ENCODE data around the gene CAMKMT. TPM values are rescaled to one million over a fixed set of nuclear protein-coding genes. Genes with fewer than 3 reads are reported as not detected.
"Not testable (repeated sequence)": the region's sequence is repeated elsewhere in the genome, so short reads cannot be mapped to it uniquely, and the experiment has no call there.

CAMKMT gene
- total RNA-seq, 1 donor from 2014 or later: 6.1 TPM

DNA sequence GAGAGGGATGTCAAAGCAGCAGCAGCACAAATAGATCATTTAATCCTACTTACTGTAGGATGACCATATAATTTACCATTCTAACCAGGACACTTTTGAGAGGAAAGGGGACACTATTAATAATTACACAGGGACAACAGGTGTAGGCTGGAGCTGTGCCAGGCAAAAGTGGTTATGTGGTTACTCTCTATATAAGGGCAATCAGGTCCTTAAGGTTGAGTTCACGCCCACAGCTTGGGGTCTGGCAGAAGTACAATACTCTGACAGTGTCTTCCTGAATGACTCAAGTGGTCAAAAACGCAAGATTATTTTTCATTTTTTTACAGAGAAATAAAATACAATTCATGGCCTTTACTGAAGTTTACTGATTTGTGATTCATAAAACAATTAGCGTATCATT lies 3.2 kb upstream of the CAMKMT start:
- DNase-seq (ENCODE audit: extremely low read depth, low read depth, low spot score): peak; percentile 61

DNA sequence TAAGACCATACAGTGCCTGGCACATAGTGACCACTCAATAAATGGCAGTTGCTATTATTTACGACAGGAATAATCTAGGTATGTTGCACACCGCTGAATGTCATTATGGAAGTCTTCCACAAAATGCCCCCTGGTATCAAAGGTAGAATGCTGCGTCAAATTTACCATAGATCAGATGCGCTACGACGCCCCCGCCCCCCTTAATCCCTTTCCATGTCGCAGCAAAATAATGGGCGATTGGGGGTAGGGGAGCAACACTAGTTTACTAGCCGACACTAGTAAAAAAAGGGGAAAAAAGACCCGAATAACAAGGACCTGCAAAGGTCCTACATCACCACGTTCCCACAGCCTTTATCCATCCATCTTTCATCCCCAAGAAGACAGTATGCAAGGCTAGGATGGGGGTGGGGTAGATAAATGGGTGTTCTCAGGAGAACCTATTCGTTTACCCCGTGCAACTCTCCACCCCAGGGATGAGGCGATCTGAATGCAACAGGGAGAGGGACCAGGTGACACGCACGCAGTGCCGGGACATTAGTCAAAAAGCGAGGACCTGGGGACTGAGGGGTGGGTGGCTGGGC lies 908 bp upstream of the CAMKMT start:
- DNase-seq (ENCODE audit: extremely low read depth, low read depth, low spot score): no peak

DNA sequence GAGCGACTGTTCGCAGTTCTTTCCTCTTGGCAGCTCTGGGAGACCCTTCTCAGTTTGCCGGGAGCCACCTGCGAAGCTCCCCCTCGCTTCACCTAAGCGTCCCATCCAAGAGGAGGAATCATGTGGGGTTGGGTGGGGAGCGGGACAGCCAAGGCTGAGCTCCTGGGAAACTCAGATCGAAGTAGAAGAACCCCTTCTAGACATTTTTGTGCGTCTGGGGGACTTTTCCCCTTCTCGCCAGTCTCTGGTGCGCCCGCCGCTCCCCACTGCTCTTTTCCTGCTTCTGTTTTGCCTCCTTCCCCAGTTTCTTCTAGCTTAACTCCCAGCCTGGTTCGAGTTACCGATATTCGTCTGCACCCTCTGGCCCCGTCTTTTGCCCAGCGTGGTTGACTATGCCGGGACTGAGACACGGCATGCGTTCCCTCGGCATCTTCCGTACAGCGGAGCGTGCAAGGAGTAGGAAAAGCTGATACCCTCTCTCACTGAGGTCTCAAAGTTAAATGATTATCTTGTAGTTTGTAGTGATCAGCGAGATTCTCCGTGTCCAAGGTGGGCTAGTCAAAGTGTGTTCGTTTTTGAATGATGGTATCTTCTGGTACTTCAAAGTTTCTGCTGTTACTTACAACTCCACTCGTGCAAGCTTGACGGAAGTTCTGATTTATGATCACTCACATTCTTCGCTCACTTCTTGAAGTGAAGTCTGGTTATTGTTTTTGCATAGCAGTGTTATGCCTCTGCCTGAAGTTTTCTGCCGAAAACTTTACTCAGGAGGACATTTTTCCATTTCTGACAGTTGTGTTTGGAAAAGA lies 664 bp downstream of the CAMKMT start:
- DNase-seq (ENCODE audit: extremely low read depth, low read depth, low spot score): no peak

DNA sequence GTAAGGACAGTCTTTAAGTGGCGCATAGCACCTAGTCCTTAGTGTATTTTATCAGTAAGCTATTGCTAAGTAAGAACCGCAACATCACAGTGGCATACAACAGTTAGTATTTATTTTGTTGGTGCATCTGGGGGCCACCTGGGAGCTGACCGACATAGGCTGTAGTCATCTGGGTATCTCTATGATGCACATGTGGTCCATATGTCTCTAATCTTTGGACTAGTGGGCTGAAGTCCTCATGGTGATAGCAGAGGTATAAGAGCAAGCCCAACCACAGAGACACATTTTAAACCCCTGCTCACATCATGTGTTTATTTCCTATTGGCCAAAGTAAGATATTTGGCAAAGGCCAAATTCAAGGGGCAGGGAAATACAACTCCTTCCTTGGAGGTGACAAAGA lies 2.9 kb downstream of the CAMKMT start:
- no peak for DNase-seq (ENCODE audit: extremely low read depth, low read depth, low spot score)

DNA sequence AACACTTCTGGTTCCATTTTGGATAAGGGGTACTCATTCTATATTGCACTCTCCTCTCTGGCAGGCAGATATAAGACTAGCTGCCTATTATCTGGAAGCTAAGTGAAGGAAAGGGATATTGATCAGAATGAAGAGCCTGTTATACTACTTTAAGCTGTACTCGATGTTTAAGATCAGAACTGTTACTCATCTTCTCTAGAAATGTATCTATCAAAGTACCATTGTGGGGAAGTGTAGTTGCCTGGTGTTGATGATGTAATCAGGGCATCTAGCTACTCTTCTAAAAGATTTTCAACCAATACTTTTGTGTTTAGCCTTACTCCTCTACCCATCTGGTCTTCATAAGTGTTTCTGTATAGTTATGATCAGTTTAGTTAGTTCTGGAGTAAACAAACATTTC lies 5.8 kb downstream of the CAMKMT start:
- DNase-seq (ENCODE audit: extremely low read depth, low read depth, low spot score): no peak

DNA sequence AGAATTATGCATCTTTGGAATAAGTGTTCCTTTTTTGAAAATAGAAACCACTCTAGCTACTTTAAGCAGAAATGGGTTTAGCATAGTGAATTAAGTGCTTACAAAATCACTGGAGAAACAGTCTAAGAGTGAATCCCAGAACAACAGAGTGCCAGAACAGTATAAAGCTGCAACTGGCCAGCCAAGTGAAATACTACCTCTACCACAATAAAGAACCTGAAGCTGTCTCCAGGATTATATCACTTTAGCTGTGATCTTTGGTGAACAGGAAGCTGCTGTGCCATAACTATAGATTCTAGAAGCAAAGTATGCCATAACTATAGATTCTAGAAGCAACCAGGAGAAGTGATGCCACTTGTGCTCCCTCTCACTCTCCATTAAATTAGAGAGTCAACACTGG lies 7.6 kb downstream of the CAMKMT start:
- DNase-seq (ENCODE audit: extremely low read depth, low read depth, low spot score): no peak

DNA sequence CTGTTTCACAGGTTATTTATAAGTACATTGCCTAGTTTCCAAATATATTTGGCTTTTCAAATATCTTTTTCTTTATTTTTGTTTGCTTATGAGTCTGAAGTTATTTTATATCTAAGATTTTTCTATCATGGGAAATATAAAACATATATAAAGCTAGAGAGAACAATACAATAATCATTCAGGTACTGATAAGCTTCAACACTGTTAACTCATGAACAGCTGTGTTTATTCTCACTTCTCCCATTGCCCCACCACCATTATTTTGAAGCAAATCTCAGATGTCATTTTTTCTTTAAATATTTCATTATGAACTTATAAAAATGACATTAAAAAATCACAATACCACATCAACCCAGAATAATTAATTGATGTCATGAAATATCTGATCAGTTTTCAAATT lies 9.7 kb downstream of the CAMKMT start:
- no peak for DNase-seq (ENCODE audit: extremely low read depth, low read depth, low spot score)

DNA sequence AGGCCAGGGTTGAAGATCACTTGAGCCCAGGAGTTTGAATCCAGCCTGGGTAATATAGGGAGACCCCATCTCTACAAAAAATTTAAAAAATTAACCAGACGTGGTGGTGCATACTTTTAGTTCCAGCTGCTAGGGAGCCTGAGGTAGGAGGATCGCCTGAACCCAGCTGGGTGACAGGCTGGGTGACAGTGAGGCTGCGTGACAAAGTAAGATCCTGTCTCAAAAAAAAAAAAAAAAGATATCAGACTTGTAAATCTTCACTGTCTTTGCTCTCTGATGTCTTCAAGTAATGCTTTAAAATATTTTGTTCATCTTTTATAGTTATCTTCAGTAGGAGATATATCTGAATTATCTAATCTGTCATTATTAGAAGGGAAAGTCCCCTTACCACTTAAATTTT lies 10.5 kb downstream of the CAMKMT start:
- no peak for DNase-seq (ENCODE audit: extremely low read depth, low read depth, low spot score)

DNA sequence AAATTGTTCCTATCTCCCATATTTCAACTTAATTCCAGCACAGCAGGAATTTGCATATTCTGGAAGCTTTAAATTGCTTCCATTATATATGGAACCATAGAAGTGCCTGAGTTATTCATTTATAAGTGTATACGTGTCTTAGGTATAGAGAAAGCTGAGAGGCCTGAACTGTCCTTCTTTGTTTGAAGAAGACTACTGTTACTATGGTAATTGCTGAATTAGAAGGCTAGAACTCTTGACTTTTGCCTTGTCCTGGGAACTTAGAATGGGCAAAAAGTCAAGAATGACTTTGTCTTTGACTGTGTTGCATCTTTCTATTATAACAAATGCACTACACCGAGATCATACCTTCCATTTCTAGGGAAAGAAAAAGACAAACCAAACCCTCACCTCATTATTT lies 15.7 kb downstream of the CAMKMT start:
- no peak for DNase-seq (ENCODE audit: extremely low read depth, low read depth, low spot score)

DNA sequence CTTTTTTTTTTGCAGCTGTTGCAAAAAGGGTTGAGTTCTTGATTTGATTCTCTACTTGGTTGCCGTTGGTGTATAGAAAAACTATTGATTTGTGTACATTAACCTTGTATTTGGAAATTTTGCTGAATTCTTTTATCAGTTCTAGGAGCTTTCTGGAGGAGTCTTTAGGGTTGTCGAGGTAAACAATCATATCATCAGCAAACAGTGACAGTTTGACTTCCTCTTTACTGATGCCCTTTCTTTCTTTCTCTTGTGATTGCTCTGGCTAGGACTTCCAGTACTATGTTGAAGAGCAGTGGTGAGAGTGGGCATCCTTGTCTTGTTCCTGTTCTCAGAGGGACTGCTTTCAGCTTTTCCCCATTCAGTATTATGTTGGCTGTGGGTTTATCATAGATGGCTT lies 23.5 kb downstream of the CAMKMT start:
- DNase-seq (ENCODE audit: extremely low read depth, low read depth, low spot score): not testable (repeated sequence)

DNA sequence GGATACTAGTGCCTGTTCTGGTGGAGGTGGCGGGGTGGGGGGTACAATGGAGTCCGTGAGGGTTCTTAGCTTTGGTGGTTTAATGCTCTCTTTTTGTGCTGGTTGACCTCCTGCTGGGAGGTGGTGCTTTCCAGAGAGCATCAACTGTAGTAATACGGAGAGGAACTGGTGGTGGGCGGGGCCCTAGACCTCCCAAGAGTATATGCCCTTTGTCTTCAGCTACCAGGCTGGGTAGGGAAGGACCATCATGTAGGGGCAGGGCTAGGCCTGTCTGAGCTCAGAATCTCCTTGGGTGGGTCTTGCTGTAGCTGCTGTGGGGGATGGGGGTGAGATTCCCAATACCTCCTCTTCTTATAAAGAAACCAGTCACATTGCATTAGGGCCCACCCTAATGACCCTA lies 27.1 kb downstream of the CAMKMT start:
- no peak for DNase-seq (ENCODE audit: extremely low read depth, low read depth, low spot score)

DNA sequence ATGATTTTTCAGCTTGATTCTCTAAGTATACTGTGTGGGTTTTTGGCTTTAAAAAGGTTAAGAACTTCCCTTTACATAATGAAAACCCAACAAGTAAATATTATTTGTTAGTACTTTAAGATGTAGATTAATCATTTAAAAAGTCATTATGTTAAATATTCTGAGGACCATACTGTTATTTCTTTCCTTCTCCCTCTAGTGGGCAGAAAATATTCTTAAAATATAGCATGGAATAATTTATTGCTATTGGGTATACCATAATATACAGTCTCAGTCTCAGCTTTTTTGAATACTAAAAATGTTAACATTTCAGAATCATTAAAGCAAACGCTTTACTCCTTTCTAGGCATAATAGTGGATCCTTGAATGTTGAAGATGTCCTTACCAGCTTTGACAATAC lies 28.1 kb downstream of the CAMKMT start:
- no peak for DNase-seq (ENCODE audit: extremely low read depth, low read depth, low spot score)

DNA sequence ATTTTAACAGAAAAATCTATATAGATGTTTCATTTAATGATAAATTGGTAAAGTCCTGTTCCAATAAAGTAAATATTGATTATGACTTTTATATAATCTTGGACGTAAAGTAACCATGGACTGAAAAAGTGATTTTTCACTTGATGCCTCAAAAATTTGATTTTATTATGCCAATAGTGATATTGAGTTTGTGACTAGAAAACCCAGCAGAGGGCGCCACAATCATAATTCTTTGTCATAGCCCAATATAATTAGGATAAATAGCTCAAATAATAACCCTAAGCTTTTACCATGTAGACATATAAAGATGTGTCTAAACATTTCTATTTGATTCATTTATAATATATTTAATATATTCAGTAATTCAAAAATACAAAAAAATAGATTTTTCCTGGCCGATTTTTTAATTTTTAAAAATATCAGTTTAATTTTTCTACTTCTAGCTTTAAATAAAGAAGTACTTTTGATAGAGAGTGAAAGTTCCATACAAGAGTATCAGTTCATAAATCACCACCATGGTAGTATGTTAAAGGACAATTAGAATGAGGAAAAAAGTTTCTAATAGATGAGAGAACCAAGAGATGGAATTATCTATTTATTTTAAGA lies 30.7 kb downstream of the CAMKMT start:
- peak; percentile 12 for DNase-seq (ENCODE audit: extremely low read depth, low read depth, low spot score)

DNA sequence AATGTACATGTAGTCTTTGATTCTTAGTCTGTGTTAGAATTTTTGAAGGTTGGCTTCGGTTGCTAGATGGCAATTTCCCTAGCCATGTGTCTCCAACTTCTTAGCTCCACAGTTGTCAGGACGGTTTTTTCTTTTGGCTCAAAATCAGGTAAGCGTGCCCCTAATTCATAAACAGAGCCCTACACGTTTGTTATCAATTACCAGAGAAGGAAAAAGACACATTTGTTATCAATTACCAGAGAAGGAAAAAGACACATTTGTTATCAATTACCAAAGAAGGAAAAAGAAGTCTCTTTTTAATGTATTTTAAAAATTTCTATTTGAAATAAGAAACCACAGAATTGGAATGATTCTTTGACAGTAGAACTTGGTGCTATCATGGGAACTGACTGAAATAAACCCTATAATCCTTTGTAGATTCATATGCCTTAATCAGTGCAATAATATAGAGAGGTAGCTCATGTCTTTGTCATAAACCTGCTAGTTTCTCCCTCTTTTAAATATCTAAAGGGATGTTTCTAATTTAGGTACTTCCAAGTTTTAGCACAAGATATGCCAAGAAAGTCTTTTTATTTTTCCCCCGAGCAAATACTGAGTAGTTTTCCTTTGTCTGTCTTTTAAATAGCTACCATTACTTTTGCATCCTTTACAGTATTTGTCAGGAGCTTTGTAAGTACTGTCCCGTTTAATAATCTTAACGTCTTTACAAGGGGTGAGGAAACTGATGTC lies 35.9 kb downstream of the CAMKMT start:
- DNase-seq (ENCODE audit: extremely low read depth, low read depth, low spot score): no peak

DNA sequence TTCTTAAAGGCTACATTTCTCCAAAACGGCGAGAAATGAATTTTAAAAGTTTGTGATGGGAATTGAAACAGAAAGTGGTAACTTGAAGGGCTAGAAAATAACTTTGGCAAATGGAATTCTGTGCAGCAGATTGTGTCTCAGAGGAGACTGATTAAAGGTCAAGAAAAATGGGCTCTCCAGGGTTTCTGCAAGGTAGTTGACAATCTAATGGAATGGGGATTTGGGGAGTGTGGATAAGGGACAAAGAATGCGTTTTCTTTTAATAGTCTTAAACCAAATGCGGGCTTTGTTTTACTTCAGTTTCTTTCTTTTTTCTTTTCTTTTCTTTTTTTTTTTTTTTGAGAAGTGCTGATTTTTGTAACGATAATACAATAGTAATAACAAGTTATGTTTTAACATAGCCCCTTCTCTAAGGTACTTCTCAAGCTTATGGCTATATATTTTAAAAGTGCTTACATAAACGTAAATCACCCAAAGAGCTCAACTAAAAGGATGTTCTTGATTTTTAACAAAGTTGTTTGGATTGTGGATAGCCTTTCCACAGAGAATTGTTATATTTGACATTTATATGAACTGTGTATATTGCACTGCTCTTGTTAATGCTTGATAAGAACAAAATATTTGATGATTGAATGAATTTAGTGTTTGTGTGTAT lies 36.6 kb downstream of the CAMKMT start:
- DNase-seq (ENCODE audit: extremely low read depth, low read depth, low spot score): no peak

DNA sequence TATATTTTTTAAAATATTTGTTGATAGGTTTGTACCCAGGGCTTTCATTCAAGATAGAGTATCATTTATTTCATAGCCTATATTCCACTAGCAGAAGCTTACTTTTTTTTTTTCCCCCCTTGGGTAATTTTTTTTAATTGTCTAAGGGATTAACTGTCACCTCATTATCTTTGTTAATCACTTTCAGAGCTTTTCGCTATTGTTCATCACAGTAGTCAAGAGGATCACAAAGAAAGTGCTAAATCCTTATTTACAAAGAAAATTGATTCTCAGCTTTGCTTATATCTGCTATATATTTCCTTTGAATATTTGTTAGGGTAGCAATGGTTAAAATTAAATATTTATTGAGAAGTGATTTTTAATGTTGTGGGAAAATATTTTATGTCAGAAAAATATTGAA lies 59.0 kb downstream of the CAMKMT start:
- no peak for DNase-seq (ENCODE audit: extremely low read depth, low read depth, low spot score)

DNA sequence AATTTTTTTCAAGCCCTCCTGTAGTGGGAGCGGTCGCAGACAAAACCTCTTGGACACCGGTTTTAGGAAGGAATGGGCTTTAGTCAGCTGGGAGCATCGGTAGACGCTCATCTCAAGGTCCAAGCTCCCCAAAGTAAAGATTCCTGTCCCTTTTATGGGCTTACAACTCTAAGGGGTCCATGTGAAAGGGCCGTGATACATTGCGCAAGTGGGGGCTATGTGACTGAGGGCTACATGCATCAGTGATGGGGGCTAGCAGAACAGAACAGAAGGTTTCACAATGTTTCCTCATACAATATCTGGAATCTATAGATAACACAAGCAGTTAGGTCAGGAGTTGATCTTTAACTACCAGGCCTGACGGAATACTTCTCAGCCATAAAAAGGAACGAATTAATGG lies 62.5 kb downstream of the CAMKMT start:
- no peak for DNase-seq (ENCODE audit: extremely low read depth, low read depth, low spot score)

DNA sequence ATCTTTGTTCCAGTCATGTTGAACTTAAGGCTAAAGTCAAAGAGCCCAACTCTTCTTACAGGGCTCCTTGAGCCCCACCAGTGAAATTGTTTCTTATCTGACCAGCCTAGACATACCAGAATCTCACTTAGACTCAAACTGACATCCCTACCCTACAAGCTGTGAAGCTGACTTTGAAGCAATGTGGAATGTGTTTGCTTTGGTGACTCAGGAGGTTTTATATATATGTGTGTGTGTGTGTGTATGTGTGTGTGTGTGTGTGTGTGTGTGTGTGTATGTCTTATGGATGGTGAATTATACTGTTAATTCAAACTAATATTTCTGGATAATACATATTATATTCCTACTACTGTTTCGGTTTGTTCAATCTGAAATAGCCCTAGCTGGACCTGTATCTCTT lies 67.3 kb downstream of the CAMKMT start:
- DNase-seq (ENCODE audit: extremely low read depth, low read depth, low spot score): no peak

DNA sequence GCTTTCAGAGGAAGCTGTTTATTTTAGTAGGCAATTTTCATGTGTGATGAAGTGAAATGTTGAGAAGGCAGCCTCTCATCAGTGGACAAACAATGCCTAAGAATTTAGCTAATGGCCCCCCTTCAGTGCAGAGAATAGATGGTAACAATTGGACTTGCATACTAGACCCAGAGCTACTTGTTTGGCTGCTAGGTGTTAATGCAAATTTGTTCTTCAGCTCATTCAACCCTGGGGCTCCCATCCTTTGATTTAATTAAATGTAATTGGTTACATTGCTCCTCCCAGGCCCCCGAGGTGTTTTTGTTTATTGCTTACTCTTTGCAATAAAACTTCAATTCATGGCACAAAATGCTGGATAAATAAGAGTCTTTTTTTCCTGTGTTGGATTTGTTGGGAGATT lies 68.6 kb downstream of the CAMKMT start:
- no peak for DNase-seq (ENCODE audit: extremely low read depth, low read depth, low spot score)

DNA sequence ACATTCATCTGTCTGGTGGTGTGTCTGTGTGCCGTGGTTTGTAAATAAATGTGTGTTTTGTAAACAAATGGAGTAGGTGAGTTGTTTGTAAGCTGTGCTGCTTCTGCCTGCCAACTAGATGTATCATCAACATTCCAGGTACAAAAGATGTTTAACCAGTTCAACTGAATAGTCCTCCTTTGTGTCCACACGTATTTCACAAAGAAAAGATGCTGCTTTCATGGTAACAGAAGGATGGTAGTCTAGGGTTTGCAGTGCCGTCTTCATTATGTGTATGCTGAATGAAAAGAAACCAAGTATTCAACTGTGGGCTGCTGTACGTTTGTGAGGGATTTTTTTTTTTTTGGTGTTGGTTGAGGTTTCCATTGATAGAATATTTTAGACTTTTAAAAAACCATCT lies 72.1 kb downstream of the CAMKMT start:
- DNase-seq (ENCODE audit: extremely low read depth, low read depth, low spot score): no peak

DNA sequence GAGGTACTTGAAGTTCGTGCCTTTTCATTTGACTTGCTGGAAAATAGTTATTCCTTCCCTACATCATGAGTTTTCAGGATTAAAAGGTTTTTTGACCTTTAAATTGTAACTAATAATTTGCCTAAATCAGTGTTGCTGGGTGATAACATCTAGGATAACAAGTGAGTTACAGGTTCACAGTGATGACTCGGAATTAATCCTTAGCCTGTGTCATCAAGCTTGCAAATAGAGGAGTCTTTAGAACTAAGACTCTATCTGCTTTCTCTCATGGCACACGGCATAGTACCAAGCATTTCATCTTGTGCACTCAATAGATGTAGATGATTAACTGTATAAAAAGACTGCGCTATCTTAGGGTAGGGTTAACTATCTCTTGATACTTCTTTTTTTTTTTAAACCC lies 79.5 kb downstream of the CAMKMT start:
- no peak for DNase-seq (ENCODE audit: extremely low read depth, low read depth, low spot score)
